ENCODE results near the gene MAP2K6.
A peak's percentile ranks its signal among the peaks of the same experiment; 100 is the strongest.

Gene MAP2K6

GRCh38 chr17:69506489-69506888, 92.0 kb downstream of the MAP2K6 start:
- DNase-seq (ENCODE audit: extremely low read depth, low read depth), result no peak
- peak; percentile 16 for TF ChIP-seq CTCF (IDR thresholded peaks at IDR 0.05; ENCODE audit: low read depth, low read length)

GRCh38 chr17:69508814-69509213, 94.3 kb downstream of the MAP2K6 start:
- TF ChIP-seq CTCF (IDR thresholded peaks at IDR 0.05; ENCODE audit: low read depth, low read length), result no peak

GRCh38 chr17:69511250-69511649, 96.8 kb downstream of the MAP2K6 start:
- DNase-seq (ENCODE audit: extremely low read depth, low read depth), result no peak
- TF ChIP-seq CTCF (IDR thresholded peaks at IDR 0.05; ENCODE audit: low read depth, low read length), result no peak

More at GRCh38 chr17:69508814-69509213, 94.3 kb downstream of the MAP2K6 start:
- DNase-seq (ENCODE audit: extremely low read depth, low read depth), result no peak

- no peak for DNase-seq (ENCODE audit: extremely low read depth, low read depth)
- no peak for TF ChIP-seq CTCF (IDR thresholded peaks at IDR 0.05; ENCODE audit: low read depth, low read length)
Measured at GRCh38 chr17:69512946-69513345, 98.4 kb downstream of the MAP2K6 start.

GRCh38 chr17:69516225-69516624, 101.7 kb downstream of the MAP2K6 start:
- TF ChIP-seq CTCF (IDR thresholded peaks at IDR 0.05; ENCODE audit: low read depth, low read length), result no peak
- no peak for DNase-seq (ENCODE audit: extremely low read depth, low read depth)

GRCh38 chr17:69516911-69517310, 102.4 kb downstream of the MAP2K6 start:
- no peak for TF ChIP-seq CTCF (IDR thresholded peaks at IDR 0.05; ENCODE audit: low read depth, low read length)
- no peak for DNase-seq (ENCODE audit: extremely low read depth, low read depth)

- no peak for DNase-seq (ENCODE audit: extremely low read depth, low read depth)
- no peak for TF ChIP-seq CTCF (IDR thresholded peaks at IDR 0.05; ENCODE audit: low read depth, low read length)
Measured at GRCh38 chr17:69518951-69519350, 104.5 kb downstream of the MAP2K6 start.

Data from AG09319 (cell line).